CD4-positive, alpha-beta T cell treated with Interleukin-1 beta for 1 hour (primary cell): ENCODE measurements around the gene SGCD.

Experiments used
- DNase-seq, 2 donors: peaks; one replicate each; pipeline ENCODE4 v3.0.0-alpha.2; 2020 to 2022

SGCD gene

DNA sequence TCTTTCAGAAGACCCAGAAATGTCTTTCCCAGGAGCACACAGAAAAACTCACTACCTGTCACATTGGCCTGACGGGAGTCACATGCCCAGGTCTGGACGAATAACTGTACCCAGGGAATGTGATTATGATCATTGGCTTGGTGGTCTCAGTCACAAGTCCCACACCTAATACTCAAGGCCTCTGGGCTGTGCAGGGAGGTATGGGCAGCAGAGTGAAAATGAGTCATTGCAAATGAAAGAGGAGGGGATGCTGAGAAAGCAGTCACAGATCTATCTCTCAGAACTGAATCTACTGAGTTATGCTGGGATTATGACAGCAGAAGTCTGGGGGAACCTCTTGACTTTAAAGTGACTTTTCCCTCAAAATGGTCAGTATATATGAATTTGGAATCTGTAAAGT is 36.9 kb downstream of the SGCD start:
- no peak for DNase-seq

- DNase-seq = no peak
Observed at GRCh38 chr5:156366521-156366920, 39.6 kb downstream of the SGCD start.

GRCh38 chr5:156367597-156367996 is 40.6 kb downstream of the SGCD start:
- DNase-seq = no peak

GRCh38 chr5:156375895-156376495 is 49.0 kb downstream of the SGCD start:
- DNase-seq = no peak

DNA sequence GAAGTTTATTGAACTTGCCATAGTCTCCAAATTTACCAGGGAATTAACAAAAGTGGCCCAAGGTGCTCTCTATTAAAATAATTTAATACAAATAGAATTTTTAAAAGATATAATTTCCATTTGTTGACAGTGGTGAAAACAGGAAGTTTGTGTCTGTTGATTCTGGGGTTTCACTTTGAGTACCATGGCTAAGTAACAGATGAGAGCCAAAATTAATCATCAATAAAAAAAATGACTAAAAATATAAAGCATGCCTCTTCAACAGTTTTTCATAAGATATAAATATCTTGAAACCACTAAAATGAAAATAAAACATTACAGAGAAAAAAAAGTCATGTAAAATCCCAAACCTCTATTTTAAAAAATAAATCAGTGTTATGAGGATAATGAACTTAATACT is 49.8 kb downstream of the SGCD start:
- no peak for DNase-seq

- DNase-seq = no peak
Observed at GRCh38 chr5:156378159-156378558, 51.2 kb downstream of the SGCD start.

GRCh38 chr5:156379206-156379605 is 52.2 kb downstream of the SGCD start:
- DNase-seq = no peak

DNA sequence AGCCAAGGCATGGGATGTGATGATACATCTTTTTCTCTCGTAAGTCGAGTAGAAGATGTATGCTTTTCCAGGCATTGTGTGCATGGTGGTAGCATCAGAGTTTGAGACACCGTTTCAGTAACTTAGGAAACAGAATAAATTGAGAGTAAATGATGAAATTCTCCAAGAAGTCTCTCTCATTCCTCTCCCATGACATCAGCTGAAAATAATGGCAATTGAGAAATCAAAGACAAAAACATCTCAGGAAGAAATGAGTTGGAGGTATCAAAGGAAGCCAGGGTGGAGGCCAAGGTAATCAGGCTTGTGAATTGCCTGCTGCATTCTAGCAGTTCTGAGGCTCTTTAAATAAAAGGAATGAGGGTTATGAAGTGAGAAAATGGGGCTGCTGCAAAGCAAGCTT is 53.9 kb downstream of the SGCD start:
- DNase-seq = no peak

- DNase-seq = no peak
Observed at GRCh38 chr5:156383510-156384265, 56.7 kb downstream of the SGCD start.

GRCh38 chr5:156385416-156385815 is 58.5 kb downstream of the SGCD start:
- DNase-seq = no peak

- no peak for DNase-seq
Observed at GRCh38 chr5:156386976-156387375, 60.0 kb downstream of the SGCD start.

DNA sequence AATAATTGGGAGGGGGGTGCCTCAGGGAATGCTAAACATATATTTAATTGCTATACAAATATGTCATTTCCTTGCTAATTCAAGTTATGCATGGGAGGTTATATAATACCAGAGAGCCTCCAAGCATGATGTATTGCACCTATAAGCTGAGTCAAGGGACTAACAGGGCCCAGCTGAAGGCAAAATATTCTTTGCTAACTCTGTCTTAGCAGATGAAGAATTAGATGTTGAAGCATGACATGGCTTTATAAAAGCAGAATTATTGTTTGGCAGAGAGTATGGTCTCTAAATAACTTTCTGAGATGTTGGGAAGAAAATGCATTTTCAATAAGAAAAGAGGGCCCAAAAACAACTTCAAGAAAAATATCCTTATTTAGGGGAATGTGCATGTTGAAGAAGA is 60.4 kb downstream of the SGCD start:
- DNase-seq = no peak

GRCh38 chr5:156388233-156388632 is 61.3 kb downstream of the SGCD start:
- no peak for DNase-seq

GRCh38 chr5:156391139-156391538 is 64.2 kb downstream of the SGCD start:
- DNase-seq = no peak

GRCh38 chr5:156393980-156394379 is 67.0 kb downstream of the SGCD start:
- DNase-seq = no peak

DNA sequence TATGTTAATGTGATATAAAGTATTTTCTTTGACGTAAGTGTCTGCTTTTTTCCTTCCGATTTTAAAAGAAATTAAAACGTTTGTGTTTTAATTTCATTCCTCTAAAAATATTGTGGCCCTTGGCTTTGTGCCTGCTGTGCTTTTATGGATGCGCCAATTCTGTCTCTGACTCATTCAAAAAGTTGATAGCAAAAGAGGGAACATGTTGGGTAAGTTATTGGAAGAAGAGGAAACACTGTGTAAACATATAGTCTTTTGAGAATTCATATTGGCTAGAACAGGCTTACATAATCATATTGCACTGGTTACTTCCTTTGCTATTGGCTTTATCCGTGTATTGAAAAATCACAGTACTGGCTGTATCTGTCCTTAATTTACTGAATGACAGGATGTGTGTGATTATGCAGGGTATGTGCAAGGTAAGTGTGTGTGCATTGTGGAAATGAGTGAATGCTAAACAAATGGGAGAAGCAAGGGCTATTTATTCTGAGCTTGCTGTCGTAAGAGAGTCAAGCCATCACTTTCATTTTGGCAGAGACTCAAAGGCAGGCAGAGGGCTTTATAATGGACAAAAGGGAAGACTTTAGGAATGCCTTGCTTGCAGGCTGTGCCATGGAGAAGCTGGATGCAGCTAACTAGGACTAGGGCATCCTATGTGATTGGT is 67.8 kb downstream of the SGCD start:
- no peak for DNase-seq

DNA sequence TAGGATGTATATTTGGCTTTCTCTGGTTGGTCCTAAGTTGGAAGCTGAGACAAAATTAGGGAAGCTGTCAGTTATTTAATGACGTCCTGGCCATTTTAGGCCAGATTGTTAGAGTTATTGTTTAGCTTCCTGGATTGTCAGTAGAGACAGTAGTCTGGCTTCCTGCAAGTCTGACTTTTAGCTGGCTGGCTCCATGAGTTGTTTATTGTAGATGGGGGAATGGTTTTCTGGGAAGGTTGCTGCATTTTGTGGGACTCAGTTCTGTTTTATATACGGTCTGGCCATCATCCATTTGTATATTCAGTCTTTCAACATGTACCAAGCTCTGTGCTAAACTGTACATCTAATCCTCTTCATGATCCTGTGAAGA is 68.3 kb downstream of the SGCD start:
- no peak for DNase-seq

DNA sequence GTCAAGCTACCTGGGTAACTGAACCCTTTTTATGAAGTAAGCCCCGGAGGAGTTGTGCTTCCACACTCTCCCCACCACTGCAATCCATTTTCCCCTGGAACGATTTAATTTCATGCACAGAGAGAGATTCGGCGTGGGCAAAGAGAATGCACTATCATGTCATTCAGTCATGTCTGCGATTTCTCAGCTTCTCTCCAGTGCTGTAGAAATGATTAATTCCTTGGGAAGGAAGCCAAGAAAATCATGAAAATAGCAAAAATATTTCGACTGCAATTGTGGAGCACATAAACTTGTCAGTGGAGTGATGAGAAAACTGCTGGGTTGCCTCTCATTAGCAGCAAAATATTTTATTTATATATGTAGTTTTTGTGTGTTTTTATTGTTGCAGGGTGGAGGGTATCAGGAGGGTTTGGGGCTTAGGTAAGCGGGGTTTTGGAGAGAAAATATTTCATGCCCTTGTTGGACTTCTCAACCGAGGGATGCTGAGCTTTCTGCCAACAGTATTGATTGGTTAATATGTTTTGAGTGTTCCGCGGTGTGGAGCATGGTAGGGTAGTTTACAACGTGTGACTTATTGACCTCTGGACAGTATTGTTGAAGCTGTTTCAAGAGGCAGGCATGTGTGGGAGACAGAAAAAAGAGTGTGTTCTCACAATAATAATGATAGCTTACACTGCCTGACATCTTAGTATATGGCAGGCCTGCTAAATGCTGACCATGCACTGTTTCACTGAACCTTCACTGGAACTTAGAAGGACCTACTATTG is 69.3 kb downstream of the SGCD start:
- DNase-seq = no peak

- DNase-seq = no peak
Observed at GRCh38 chr5:156396830-156397081, 69.8 kb downstream of the SGCD start.

DNA sequence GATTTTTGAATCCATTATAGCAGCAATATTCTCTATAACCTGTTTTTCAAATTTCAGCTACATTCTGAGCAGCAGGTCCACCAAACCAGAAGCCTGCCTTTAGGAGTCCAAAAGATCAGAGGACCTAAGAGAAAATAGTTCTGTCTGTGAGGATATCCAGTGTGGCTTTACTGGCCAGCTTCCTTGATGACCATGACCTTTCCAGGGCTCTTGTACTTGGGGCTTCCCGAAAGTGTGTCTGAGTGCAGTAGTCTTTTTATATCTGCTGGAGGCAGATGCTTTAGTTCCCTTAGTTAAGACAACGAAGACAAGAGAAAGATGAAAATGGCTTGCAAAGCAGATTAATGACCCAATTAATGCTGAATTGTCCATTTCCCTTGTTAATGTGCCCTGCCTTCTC is 72.4 kb downstream of the SGCD start:
- DNase-seq = no peak

GRCh38 chr5:156400231-156400986 is 73.4 kb downstream of the SGCD start:
- DNase-seq = no peak

DNA sequence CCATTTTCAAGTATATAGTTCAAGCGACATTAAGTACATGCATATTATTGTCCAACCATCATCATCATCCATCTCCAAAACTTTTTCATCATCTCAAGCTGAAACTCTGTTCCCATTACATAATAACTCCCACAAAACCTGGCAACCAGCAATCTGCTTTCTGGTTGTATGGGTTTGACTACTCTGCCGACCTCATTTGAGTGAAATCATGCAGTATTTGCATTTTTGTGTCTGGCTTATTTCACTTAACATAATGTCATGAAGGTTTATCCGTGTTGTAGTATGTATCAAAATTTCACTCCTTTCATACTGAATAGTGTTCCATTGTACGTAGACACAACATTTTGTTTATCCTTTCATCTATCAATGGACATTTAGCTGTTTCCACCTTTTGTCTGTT is 74.8 kb downstream of the SGCD start:
- DNase-seq = no peak

DNA sequence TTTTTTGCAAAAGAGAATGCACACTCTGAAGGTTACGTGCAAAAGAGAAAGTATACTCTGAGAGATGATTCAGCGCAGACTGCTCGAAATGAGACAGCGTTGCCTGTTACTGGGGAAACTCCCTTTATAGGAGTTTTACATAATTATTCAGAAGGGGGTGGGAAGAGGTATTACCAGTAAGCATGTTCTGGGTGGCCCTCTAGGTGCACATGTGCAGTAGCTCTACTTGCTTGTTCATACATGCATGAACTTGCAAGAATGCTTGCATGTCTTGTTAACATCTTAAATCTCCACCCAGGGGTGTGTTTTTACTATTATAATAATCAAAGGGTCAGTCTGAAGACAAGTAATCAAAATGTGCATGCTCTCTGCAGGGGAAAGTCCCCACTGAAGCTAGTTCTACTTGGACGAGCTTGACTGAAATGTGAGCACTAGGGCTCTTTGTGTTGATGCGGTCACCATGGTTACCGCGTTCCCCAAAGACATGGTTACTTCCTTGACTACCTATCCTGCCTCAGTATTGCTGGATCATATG is 75.5 kb downstream of the SGCD start:
- DNase-seq = peak; percentile 53 to 72
